A204.1 (cell line): Measurements from ENCODE around the gene IDH3G.
"Not testable (repeated sequence)": the region's sequence is repeated elsewhere in the genome, so short reads cannot be mapped to it uniquely, and the experiment has no call there.

Source experiments
- FAIRE-seq: peaks from 2 replicates; lab custom pipeline; 2012; peaks lifted over from hg19 to GRCh38; lab: Jason Lieb, UNC

Gene IDH3G

GRCh38 chrX:153755136-153755535 is 39.0 kb downstream of the IDH3G start:
- no peak for FAIRE-seq

- no peak for FAIRE-seq
These were observed 43.9 kb downstream of the IDH3G start for GRCh38 chrX:153750127-153750774.

- not testable (repeated sequence) for FAIRE-seq
These were observed 45.2 kb downstream of the IDH3G start for GRCh38 chrX:153749017-153749416.

- FAIRE-seq = not testable (repeated sequence)
These were observed 47.2 kb downstream of the IDH3G start for GRCh38 chrX:153746991-153747390.

GRCh38 chrX:153746359-153746758 is 47.8 kb downstream of the IDH3G start:
- no peak for FAIRE-seq

DNA sequence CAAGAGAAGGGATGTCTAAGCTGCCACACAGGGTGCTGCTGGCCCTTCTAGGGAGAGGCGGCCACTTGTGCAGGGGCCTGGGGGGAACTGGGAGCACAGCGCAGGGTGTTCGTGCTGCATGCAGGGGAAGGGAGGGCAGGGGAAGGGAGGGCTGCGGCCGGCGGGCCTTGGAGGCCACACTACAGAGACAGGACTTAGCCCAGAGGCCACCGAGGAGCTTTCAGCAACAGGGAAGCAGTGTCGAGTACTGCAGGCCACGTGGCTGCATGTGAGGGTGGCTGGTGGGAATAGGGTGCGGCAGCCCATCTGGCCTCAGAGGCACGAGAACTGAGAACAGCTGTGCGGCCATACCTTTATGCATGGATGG is 49.1 kb downstream of the IDH3G start:
- not testable (repeated sequence) for FAIRE-seq

DNA sequence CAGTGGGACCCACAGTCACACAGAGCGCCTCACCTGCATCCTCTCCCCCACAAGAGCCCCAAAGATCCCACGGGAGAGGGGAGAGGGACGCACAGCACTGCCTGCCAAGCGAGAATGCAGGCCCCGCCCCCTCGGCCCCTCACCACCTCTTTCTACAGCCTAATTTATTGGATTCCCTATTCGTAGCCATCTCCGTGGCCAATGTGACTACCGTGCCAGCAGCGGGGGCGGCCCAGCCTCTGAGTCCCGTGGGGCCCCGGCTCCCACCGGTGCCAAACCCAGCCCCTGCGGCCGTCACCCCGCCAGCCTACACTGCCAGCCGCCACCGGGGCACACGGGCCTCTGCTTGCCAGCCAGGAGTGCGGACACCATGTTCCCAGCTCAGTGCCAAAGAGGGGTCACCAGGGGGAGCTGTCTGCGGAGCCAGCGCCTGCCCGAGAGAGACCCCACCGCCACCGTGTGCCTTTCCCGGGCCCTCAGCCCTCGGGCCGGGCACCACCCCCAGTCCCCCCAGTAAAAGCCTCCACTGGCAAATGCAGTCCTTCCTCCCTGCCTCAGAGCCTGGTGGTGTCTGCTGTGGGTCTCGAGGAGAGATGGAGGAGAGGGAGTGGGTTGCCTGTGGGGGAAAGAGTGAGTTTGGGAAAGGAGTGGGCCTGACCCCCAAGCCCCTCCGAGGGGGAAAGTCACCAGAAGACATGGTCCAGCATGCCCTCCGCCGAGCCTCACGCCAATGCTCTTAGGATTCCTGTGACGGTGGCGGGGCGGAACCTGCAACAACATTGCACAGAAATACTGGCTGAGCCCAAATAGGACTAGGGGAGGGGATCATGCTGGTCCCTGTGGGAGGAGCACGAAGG is 49.7 kb downstream of the IDH3G start:
- FAIRE-seq = no peak

DNA sequence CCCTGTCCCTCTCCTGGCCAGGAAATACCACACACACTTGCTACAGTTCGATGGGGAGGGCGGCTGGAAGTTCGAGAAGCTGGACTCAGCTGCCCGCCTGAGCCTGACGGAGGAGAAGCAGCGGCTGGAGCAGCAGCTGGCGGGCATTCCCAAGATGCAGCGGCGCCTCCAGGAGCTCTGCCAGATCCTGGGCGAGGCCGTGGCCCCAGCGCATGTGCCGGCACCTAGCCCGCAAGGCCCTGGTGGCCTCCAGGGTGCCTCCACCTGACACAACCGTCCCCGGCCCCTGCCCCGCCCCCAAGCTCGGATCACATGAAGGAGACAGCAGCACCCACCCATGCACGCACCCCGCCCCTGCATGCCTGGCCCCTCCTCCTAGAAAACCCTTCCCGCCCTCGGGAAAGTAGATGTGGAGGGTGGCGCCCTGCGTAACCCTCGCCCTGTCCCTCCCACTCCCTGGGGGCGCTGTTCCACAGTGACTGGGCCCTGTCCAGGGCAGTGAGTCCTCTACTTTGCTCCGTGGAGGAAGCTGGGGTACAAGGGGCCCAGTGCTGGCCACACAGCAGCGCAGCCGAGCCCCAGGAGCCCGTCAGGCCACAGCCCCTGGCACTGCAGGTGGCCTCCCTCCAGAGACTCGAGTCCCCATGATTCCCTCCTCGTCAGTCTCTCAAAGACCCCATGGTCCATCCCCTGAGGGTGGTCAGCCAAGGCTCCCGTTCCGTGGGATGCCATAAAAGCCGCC is 50.5 kb downstream of the IDH3G start:
- FAIRE-seq = not testable (repeated sequence)

DNA sequence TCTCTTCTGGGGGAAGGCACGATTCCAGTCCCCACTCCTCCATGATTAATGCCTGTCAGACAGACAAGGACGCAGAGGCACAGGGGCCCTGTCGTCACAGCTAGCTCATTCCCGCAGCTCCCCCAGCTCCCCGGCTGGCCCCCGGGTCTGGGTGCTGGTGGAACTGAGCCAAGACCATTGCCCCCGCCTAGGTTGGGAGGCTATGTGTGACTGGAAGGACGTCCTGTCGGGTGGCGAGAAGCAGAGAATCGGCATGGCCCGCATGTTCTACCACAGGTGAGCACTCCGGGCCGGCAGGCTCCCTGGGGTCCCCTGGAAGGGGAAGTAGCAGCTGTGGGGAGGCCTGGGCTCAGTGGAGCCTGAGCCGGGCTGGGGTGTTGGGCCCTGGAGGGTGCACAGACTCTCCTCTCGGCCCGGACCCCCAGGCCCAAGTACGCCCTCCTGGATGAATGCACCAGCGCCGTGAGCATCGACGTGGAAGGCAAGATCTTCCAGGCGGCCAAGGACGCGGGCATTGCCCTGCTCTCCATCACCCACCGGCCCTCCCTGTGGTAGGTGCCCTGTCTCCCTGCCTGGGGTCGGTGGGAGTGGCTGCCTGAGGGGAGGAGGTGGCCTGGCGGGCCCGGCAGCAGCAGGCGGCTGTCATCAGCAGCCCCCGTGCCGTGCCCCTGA is 51.2 kb downstream of the IDH3G start:
- FAIRE-seq = not testable (repeated sequence)

- FAIRE-seq = not testable (repeated sequence)
These were observed 52.1 kb downstream of the IDH3G start for GRCh38 chrX:153742111-153742510.

- no peak for FAIRE-seq
These were observed 52.7 kb downstream of the IDH3G start for GRCh38 chrX:153741446-153741845.

- no peak for FAIRE-seq
These were observed 53.4 kb downstream of the IDH3G start for GRCh38 chrX:153740631-153741222.

GRCh38 chrX:153739754-153740486 is 54.3 kb downstream of the IDH3G start:
- no peak for FAIRE-seq

GRCh38 chrX:153738056-153738605 is 56.0 kb downstream of the IDH3G start:
- FAIRE-seq = no peak

GRCh38 chrX:153736871-153737441 is 57.2 kb downstream of the IDH3G start:
- FAIRE-seq = no peak

DNA sequence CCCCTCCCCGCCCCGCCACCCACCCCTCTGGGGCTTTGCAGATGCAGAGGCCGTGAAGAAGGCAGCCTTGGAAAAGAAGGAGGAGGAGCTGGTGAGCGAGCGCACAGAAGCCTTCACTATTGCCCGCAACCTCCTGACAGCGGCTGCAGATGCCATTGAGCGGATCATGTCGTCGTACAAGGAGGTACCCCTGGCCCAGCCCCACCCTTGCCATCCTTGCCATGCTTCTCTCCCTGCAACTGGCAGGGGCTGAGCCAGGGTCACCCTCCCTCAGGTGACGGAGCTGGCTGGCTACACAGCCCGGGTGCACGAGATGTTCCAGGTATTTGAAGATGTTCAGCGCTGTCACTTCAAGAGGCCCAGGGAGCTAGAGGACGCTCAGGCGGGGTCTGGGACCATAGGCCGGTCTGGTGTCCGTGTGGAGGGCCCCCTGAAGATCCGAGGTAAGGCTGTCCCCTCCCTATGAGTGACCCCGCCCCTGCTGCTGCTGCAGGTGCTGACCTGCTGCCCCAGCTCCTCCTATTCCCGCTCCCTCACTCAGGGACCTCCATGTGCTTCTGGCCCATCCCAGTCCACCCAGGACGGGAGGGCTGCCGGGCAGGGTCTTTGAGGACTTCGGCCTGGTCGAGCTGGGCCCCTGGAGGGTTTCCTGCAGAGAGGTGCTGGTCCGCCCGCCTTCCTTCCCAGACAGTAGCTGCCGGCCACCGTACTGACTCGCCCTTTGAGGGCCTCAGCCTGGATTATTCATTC is 57.9 kb downstream of the IDH3G start:
- FAIRE-seq = no peak
